GM12873 (cell line): ENCODE results near the gene NRG2.

Experiments used
- CTCF ChIP-seq: IDR thresholded peaks from 2 replicates; pipeline ENCODE4 v1.5.1; 2012; ENCODE audit warnings: low read depth, mild to moderate bottlenecking, moderate library complexity, low read length, control low read depth; ENCODE audit not compliant: insufficient read depth; ENCODE audit errors: missing control alignments

Gene NRG2

GRCh38 chr5:139904816-139905661 is 138.1 kb downstream of the NRG2 start:
- no peak for TF ChIP-seq CTCF

GRCh38 chr5:139904566-139904815 is 138.6 kb downstream of the NRG2 start:
- no peak for TF ChIP-seq CTCF

- no peak for TF ChIP-seq CTCF
Measured at GRCh38 chr5:139903795-139904565, 139.1 kb downstream of the NRG2 start.

- TF ChIP-seq CTCF: no peak
Measured at GRCh38 chr5:139903450-139903794, 139.7 kb downstream of the NRG2 start.

- TF ChIP-seq CTCF: no peak
Measured at GRCh38 chr5:139901986-139902385, 141.1 kb downstream of the NRG2 start.

GRCh38 chr5:139901251-139901575 is 141.9 kb downstream of the NRG2 start:
- no peak for TF ChIP-seq CTCF

GRCh38 chr5:139900546-139901250 is 142.4 kb downstream of the NRG2 start:
- TF ChIP-seq CTCF: no peak
